Measurements from ENCODE around the gene CLP1. TPM values are rescaled to one million over a fixed set of nuclear protein-coding genes. Genes with fewer than 3 reads are reported as not detected.
"Not testable (repeated sequence)": the region's sequence is repeated elsewhere in the genome, so short reads cannot be mapped to it uniquely, and the experiment has no call there.

The CLP1 gene
- total RNA-seq, 1 donor from 2014 or later = 17.8 TPM

DNA sequence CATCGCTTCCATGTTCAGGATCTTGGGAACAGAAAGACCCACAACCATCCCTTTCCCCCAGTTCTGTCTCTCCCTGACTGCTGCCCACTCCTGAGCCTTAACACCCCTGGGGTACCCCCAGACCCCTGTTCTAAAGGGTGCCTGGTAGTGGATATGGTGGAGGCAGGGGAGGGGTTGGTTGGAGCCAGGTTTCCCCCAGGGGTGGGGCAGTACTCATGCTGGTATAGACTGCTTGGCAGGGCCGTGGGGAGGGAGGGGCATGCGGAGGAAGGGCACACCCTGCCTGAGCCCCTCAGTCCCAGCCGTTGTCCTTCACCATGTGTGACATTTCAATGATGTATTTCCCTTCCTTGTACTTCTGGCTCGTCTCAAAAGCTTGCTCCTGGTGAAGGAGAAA lies 11.9 kb upstream of the CLP1 start:
- H3K9me3 Mint-ChIP-seq = no peaks in the 10 kb centered on the region
- peaks cover 39% of the 10 kb centered on the region for H3K27me3 Mint-ChIP-seq (ENCODE audit: insufficient read depth)
- DNase-seq (ENCODE audit: low spot score) = no peak
- peaks cover 49% of the 10 kb centered on the region for H3K4me1 Mint-ChIP-seq (ENCODE audit: low read depth)
- intact Hi-C loops (cut with micrococcal nuclease) = loop anchor here (5.0 kb wide), 1 partner anchor 877 kb away; no protein-coding TSS in a partner anchor
- H3K27ac Mint-ChIP-seq = no peak overlapping the region
- peaks cover 4% of the 10 kb centered on the region for H3K36me3 Mint-ChIP-seq (ENCODE audit: low read depth)
- H3K4me3 Mint-ChIP-seq = no peak overlapping the region

DNA sequence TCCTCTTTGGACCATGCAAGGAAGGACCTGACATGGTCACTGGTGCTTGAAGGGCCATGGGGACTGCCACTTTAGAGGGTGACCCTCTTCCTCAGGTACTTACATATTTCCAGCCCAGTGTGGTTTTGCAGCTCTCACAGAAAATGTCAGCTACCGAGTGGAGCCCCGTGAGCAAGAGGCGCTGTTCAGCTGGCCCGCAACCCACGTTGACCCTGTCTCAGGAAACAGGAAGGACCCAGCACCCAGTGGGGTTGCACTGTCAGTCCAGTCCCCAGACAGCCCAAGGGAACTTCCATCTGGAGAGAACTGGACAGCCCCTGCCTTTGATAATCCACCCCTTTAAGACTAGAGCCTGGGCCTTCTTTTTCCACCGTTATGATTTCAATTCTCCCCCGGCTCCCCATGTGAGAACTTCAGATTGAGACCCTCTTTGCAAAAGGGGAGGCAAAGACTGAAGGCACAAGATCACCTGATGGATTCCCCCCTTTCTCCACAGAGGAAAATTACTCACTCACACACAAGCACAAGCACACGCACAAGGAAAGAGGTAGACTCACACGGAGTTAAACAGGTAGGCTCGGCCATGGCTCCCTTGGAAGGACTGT lies 11.3 kb upstream of the CLP1 start:
- intact Hi-C loops (cut with micrococcal nuclease) = loop anchor here (5.0 kb wide), 1 partner anchor 876 kb away; no protein-coding TSS in a partner anchor
- Mint-ChIP-seq H3K4me3 (no peak overlapping the region), H3K4me1 (ENCODE audit: low read depth) (peaks cover 43% of the 10 kb centered on the region), H3K27ac (no peak overlapping the region), H3K27me3 (ENCODE audit: insufficient read depth) (peaks cover 39% of the 10 kb centered on the region), H3K9me3 (no peaks in the 10 kb centered on the region), H3K36me3 (ENCODE audit: low read depth) (peaks cover 4% of the 10 kb centered on the region)
- DNase-seq (ENCODE audit: low spot score) = no peak

DNA sequence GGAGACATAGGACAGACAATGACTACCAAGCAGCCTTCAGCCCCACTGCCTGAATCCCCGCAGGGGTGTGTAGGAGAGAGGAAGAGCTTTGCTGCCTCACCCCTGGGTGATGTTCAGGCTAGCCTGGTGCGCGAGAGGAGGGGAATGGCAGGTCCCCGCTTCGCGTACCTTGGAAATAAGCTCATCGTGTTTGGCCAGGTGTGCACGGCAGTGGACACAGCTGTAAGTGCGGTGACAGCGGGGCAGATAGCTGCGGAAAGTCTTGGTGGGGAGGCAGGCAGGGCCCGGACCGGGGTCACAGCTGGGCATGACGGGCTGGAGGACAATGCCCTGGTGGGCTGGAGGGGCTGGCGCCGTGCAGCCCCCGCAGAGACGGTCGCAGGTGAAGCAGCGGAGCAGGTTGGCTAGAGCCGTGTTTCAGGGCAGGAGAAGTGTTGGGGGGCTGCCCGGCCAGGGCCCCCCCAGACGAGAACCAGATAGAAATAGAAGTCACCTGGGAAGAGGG lies 10.7 kb upstream of the CLP1 start:
- no peak overlapping the region for H3K27ac Mint-ChIP-seq
- H3K4me3 Mint-ChIP-seq = no peak overlapping the region
- H3K36me3 Mint-ChIP-seq (ENCODE audit: low read depth) = peaks cover 4% of the 10 kb centered on the region
- DNase-seq (ENCODE audit: low spot score) = no peak
- H3K27me3 Mint-ChIP-seq (ENCODE audit: insufficient read depth) = peaks cover 39% of the 10 kb centered on the region
- no peaks in the 10 kb centered on the region for H3K9me3 Mint-ChIP-seq
- H3K4me1 Mint-ChIP-seq (ENCODE audit: low read depth) = peaks cover 41% of the 10 kb centered on the region
- intact Hi-C loops (cut with micrococcal nuclease) = loop anchor here (5.0 kb wide), 1 partner anchor 875 kb away; no protein-coding TSS in a partner anchor

DNA sequence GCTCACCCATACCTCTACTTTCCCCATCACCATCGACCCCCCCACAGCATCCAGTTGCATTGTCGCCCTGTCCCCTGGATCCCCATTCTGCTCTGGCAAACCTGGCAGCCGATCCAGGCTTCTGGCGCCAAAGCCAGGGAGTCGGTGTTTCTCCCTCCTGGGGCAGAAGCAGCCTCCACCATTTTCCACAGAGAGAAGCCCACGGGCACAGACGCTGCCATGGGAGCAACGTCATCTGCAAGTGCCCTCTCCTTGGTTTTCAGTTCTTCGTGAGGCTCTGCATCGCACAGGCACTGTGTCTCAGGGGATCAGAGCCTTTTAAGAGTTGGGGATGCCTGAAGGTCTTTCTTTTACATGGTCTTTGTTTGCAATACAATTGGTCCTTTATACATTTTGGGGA lies 10.2 kb upstream of the CLP1 start:
- DNase-seq (ENCODE audit: low spot score) = no peak
- Mint-ChIP-seq H3K4me3 (no peak overlapping the region), H3K9me3 (no peaks in the 10 kb centered on the region), H3K4me1 (ENCODE audit: low read depth) (peaks cover 41% of the 10 kb centered on the region), H3K27ac (no peak overlapping the region), H3K27me3 (ENCODE audit: insufficient read depth) (peaks cover 39% of the 10 kb centered on the region), H3K36me3 (ENCODE audit: low read depth) (peaks cover 4% of the 10 kb centered on the region)
- intact Hi-C loops (cut with micrococcal nuclease) = loop anchor here (5.0 kb wide), 1 partner anchor 875 kb away; no protein-coding TSS in a partner anchor

DNA sequence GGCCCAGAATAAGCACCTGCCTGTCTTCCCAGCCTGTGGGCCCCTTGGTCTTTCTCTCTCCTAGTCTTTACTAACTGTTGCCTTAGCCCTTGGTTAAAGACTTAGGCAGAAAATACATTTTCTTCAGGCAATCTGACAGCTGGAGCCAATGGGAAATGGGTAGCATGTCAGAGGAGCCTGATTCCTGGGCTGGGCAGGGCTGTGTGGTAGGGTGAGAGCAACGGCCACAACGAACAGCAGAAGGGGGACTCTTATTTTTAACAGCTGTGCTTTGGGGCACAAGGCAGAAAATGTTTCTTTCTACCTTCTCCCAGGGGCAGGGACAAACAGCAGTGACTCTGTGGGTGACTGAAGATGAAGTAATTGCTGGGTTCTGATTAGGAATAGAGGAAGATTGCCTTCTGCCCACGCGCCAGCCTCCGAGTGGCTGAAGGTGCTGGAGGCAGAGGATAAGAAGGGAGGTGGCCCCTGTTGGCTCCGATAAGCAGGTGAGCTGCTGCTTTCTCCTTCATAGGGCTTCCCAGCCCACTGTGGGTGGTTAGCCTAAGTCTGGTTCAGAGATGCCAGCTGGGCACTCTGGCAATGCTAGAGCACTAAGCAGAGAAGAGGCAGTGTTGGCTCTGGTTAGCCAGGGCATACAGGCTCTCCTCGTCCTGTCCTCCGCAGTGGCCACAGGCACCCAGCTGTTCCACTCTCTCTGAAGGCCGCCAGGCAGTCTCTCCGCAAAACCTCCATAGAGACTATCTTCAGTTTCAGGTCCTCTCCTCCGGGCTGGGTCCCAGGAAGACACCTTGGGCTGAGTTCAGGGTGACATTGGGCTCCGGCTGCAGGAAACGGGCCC lies 9.4 kb upstream of the CLP1 start:
- Mint-ChIP-seq H3K27ac (peak overlapping the region; percentile 55), H3K27me3 (ENCODE audit: insufficient read depth) (peaks cover 39% of the 10 kb centered on the region), H3K4me1 (ENCODE audit: low read depth) (peaks cover 41% of the 10 kb centered on the region), H3K36me3 (ENCODE audit: low read depth) (peaks cover 4% of the 10 kb centered on the region), H3K9me3 (no peaks in the 10 kb centered on the region), H3K4me3 (peak overlapping the region; percentile 86)
- intact Hi-C loops (cut with micrococcal nuclease) = loop anchor here (2.0 to 5.0 kb wide), 3 partner anchors 117 to 874 kb away; partner anchors contain the start of gene TIMM10
- no peak for DNase-seq (ENCODE audit: low spot score)

DNA sequence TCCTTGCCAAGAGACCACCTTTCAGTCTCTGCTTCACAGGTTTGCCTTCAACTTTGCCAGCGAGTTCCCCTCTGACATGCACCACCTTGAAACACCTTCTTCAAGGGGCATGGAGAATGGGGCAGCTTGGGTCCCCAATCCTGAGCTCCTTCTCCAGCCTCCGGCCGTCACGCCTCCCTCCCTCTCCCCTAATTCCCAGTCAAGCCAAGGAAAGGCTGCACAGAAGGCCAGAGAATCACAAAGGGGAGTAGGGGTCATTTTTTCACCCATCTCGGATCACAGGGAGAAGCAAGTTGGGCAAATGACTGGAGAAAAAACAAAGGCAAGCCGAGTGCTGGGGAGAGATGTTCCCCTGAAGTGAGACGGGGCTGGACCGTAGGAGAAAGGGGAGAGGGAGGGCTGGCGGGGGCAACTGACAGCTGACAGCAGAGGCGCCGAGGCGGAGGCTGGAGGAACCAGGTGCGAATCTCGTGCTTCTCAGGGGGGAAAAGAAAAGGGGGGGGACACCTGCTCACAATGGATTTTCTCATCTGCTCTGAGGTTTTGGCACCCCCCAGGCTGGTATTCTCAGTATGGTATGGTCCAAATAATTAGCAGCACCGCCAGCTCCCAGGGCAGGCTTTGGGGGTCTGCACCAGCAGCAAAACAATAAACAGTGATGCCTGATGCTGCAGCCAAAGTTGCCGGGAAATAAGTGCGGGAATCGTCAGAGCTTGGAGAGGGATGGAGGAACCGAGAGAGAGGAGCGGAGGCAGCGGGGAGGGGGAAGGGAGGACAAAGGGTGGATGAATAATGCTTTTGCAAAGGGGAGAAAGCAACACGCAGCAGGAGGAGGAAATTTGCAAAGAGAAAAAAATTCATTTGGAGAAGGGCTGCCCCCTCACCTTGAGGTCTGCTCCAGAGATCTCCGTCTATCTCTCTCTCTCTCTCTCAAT lies 8.5 kb upstream of the CLP1 start:
- DNase-seq (ENCODE audit: low spot score) = no peak
- peak overlapping the region; percentile 55 for H3K27ac Mint-ChIP-seq
- peak overlapping the region; percentile 86 for H3K4me3 Mint-ChIP-seq
- H3K36me3 Mint-ChIP-seq (ENCODE audit: low read depth) = peaks cover 4% of the 10 kb centered on the region
- intact Hi-C loops (cut with micrococcal nuclease) = loop anchor here (1.0 to 5.0 kb wide), 5 partner anchors 8 to 873 kb away; partner anchors contain the start of genes CLP1, TIMM10 and ZDHHC5
- H3K9me3 Mint-ChIP-seq = no peaks in the 10 kb centered on the region
- H3K4me1 Mint-ChIP-seq (ENCODE audit: low read depth) = peaks cover 41% of the 10 kb centered on the region
- peaks cover 37% of the 10 kb centered on the region for H3K27me3 Mint-ChIP-seq (ENCODE audit: insufficient read depth)

DNA sequence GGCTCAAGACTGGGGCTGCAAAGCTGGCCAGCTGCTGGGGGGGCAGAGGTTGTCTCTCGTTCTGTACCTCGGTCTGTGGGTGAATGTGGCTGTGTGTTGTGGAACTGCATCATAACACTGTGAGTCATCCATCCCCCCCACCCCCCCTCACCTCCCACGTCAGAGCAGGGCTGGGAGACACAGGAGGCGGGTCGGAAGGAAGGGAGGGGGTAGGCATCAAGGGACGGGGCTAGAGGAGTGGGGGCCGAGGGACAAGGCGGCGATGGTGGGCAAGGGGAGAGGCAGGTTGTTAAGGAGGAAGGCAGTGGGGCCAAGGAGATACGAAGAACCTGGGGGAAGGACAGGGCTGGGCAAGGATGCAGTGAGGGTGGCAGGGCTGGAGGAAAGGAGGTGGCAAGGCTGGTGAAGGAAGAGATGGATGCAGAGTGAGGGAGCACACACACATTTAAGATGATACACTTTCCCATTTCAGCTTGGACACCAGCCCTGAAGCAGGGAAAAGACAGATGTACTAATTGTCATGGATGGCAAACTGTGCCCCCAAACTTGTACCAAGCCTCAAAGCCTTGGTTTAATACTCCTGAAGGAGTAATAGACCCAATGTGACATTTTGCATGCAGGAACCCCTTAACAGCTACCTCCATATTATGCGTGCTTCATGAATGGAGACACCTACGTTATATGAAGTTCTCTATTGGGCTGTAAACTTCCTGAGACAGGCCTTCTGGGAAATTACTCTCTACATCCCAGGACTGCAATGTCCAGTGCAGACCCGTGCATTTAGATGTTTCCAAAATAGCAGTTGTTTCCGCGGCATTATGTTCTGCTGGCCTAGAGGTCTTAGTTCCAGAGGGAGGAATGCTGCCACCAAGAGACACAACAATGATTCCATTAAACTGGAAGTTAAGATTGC lies 7.5 kb upstream of the CLP1 start, which contains the start of gene YPEL4:
Gene YPEL4, minus strand, starts transcription at position 87 of the 913 bp plus-strand sequence. CDS start 2,805 bp downstream, outside the sequence.
- H3K27ac Mint-ChIP-seq = peak within 1 kb of the TSS; percentile 55
- H3K36me3 Mint-ChIP-seq (ENCODE audit: low read depth) = peaks cover 4% of the 10 kb centered on the region
- H3K27me3 Mint-ChIP-seq (ENCODE audit: insufficient read depth) = peaks cover 31% of the 10 kb centered on the region
- H3K4me1 Mint-ChIP-seq (ENCODE audit: low read depth) = peaks cover 41% of the 10 kb centered on the region
- no peaks in the 10 kb centered on the region for H3K9me3 Mint-ChIP-seq
- intact Hi-C loops (cut with micrococcal nuclease) = loop anchor here (1.0 to 5.0 kb wide), 5 partner anchors 7 to 872 kb away; partner anchors contain the start of genes CLP1, TIMM10 and ZDHHC5
- peak within 1 kb of the TSS; percentile 86 for H3K4me3 Mint-ChIP-seq
- peak; percentile 49 for DNase-seq (ENCODE audit: low spot score)

DNA sequence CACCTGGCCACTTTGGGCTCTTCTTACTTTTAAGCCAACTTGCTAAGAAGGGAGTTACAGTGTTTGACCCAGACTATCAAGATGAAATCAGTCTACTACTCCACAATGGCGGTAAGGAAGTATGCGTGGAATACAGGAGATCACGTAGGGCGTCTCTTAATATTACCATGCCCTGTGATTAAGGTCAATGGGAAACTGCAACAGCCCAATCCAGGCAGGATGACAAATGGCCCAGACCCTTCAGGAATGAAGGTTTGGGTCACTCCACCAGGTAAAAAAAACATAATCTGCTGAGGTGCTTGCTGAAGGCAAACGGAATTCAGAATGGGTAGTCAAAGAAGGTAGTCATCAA lies 6.8 kb upstream of the CLP1 start:
- DNase-seq (ENCODE audit: low spot score) = no peak
- H3K27ac Mint-ChIP-seq = no peak overlapping the region
- H3K36me3 Mint-ChIP-seq (ENCODE audit: low read depth) = peaks cover 4% of the 10 kb centered on the region
- H3K4me1 Mint-ChIP-seq (ENCODE audit: low read depth) = peaks cover 41% of the 10 kb centered on the region
- intact Hi-C loops (cut with micrococcal nuclease) = no loop called here
- no peaks in the 10 kb centered on the region for H3K9me3 Mint-ChIP-seq
- H3K4me3 Mint-ChIP-seq = no peak overlapping the region
- H3K27me3 Mint-ChIP-seq (ENCODE audit: insufficient read depth) = peaks cover 25% of the 10 kb centered on the region

DNA sequence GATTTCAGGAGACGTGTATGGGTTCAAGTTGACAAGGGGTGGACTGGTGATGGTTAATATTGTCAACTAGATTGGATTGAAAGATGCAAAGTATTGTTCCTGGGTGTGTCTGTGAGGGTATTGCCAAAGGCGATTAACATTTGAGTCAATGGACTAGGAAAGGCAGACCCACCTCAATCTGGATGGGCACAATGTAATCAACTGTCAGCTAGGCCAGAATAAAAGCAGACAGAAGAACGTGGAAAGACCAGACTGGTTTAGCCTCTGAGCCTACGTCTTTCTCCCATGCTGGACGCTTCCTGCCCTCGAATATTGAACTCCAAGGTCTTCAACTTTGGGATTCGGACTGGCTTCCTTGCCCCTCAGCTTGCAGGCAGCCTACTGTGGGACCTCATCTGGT lies 6.2 kb upstream of the CLP1 start:
- Mint-ChIP-seq H3K27me3 (ENCODE audit: insufficient read depth) (peaks cover 20% of the 10 kb centered on the region), H3K9me3 (no peaks in the 10 kb centered on the region), H3K4me1 (ENCODE audit: low read depth) (peaks cover 35% of the 10 kb centered on the region), H3K27ac (no peak overlapping the region), H3K4me3 (no peak overlapping the region), H3K36me3 (ENCODE audit: low read depth) (peaks cover 4% of the 10 kb centered on the region)
- intact Hi-C loops (cut with micrococcal nuclease) = no loop called here
- no peak for DNase-seq (ENCODE audit: low spot score)

DNA sequence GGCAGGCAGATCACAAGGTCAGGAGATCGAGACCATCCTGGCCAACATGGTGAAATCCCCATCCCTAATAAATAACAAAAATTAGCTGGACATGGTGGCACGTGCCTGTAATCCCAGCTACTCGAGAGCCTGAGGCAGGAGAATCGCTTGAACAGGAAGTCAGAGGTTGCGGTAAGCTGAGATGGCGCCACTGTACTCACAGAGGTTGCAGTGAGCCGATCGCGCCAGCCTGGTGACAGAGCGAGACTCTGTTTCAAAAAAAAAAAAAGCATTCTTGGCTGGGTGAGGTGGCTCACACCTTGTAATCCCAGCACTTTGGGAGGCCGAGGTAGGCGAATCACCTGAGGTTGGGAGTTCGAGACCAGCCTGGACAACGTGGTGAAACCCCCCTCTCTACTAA lies 5.3 kb upstream of the CLP1 start:
- peak overlapping the region; percentile 55 for H3K4me3 Mint-ChIP-seq

DNA sequence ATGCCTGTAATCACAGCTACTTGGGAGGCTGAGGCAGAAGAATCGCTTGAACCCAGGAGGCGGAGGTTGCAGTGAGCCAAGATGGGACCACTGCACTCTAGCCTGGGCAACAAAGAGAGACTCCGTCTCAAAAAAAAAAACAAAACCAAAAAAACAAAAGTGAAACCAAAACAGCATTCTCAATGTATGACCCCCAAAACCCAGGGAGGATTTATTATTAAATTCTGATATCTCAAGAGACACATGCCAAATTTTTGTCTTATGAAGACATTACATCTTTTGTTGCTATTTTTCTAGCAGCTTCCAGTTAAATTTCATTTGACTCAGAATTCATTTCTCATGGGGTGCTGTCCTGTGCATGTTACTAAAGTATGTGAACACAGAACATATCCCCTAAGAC lies 4.9 kb upstream of the CLP1 start:
- intact Hi-C loops (cut with micrococcal nuclease) = no loop called here
- Mint-ChIP-seq H3K36me3 (ENCODE audit: low read depth) (peaks cover 2% of the 10 kb centered on the region), H3K27me3 (ENCODE audit: insufficient read depth) (peaks cover 9% of the 10 kb centered on the region), H3K4me3 (peak overlapping the region; percentile 55), H3K27ac (no peak overlapping the region), H3K4me1 (ENCODE audit: low read depth) (peaks cover 32% of the 10 kb centered on the region), H3K9me3 (no peaks in the 10 kb centered on the region)
- DNase-seq (ENCODE audit: low spot score) = no peak

More for the DNA sequence above, 5.3 kb upstream of the CLP1 start:
- H3K36me3 Mint-ChIP-seq (ENCODE audit: low read depth); H3K9me3 Mint-ChIP-seq; H3K27ac Mint-ChIP-seq; intact Hi-C loops (cut with micrococcal nuclease); DNase-seq (ENCODE audit: low spot score): not testable (repeated sequence)
- Mint-ChIP-seq H3K4me1 (ENCODE audit: low read depth) (peaks cover 36% of the 10 kb centered on the region), H3K27me3 (ENCODE audit: insufficient read depth) (peaks cover 13% of the 10 kb centered on the region)
